GM12878 (cell line): ENCODE measurements around the gene SLC12A5. TPM values are rescaled to one million over a fixed set of nuclear protein-coding genes. Genes with fewer than 3 reads are reported as not detected.
A peak's percentile ranks its signal among the peaks of the same experiment; 100 is the strongest.

Source experiments
- ATAC-seq: fragments of 200-7000 bp; cut with Tn5 transposase; 3 replicates; pipeline ENCODE4 v1.9.1; 2020; ENCODE audit warnings: mild to moderate bottlenecking, moderate library complexity
- BruUV-seq: library from RNA; stranded (reverse); fragments of 400-500 nt; replicated peaks from 2 replicates; lab custom pipeline; 2021; lab: Mats Ljungman, UMichigan
- CTCF ChIA-PET: fragments of 300-600 bp; sonication (Branson Sonifier 250); formaldehyde crosslinking; extraction: SDS; loops from one replicate; lab custom pipeline; 2021; ENCODE audit warnings: inconsistent platforms; lab: Yijun Ruan, JAX
- POLR2A ChIA-PET: fragments of 350-600 bp; formaldehyde crosslinking; extraction: SDS; loops from one replicate; lab custom pipeline; 2021; ENCODE audit warnings: inconsistent platforms; lab: Charles Lee
- RAD21 ChIA-PET: fragments of 300-600 bp; sonication (Branson Sonifier 250); formaldehyde crosslinking; loops from one replicate; lab custom pipeline; 2023; ENCODE audit warnings: antibody characterized with exemption; ENCODE audit not compliant: unreplicated experiment; lab: Charles Lee
- SMC1A ChIA-PET: fragments of 300-600 bp; sonication (Branson Sonifier 250); formaldehyde crosslinking; loops from one replicate; lab custom pipeline; 2023; ENCODE audit not compliant: unreplicated experiment, uncharacterized antibody; lab: Charles Lee
- DNase-seq: peaks from one replicate; pipeline ENCODE4 v3.0.0-alpha.2; 2011; ENCODE audit warnings: low read depth, low spot score
- FAIRE-seq: peaks from 3 replicates; lab custom pipeline; 2011; peaks lifted over from hg19 to GRCh38; lab: Jason Lieb, UNC
- H2AFZ ChIP-seq: 2 replicates; pipeline ENCODE4 v1.6.0; 2011; ENCODE audit warnings: low read depth, low read length, control low read depth; ENCODE audit not compliant: control insufficient read depth
- H3K27ac ChIP-seq: 2 replicates; pipeline ENCODE4 v1.5.1; 2011; ENCODE audit warnings: control low read depth; ENCODE audit not compliant: control insufficient read depth, insufficient read depth
- H3K27me3 ChIP-seq, 2 experiments: replicated peaks in 1 of 2; 2 replicates each; pipeline versions ENCODE4 v1.6.0 to v1.6.1; 2011; ENCODE audit warnings: low read length in 1 of 2; ENCODE audit not compliant: control insufficient read depth in 2 of 2, insufficient read depth in 2 of 2
- H3K36me3 ChIP-seq, 2 experiments: 2 replicates each; pipeline ENCODE4 v1.5.1; 2011; ENCODE audit warnings: low read length in 1 of 2; ENCODE audit not compliant: control insufficient read depth in 2 of 2, insufficient read depth in 2 of 2
- H3K4me1 ChIP-seq: 2 replicates; pipeline ENCODE4 v1.6.1; 2011; ENCODE audit warnings: mild to moderate bottlenecking, low read length, moderate library complexity, mixed read lengths; ENCODE audit not compliant: control insufficient read depth, insufficient read depth
- H3K4me2 ChIP-seq: 2 replicates; pipeline ENCODE4 v1.6.0; 2011; ENCODE audit warnings: control low read depth; ENCODE audit not compliant: control insufficient read depth, insufficient read depth
- H3K4me3 ChIP-seq: fragments of 200-600 bp; sonication (generic); 2 replicates; pipeline ENCODE4 v1.5.1; 2016
- H3K79me2 ChIP-seq: 2 replicates; pipeline ENCODE4 v1.6.0; 2011; ENCODE audit warnings: low read length; ENCODE audit not compliant: control insufficient read depth, insufficient read depth
- H3K9ac ChIP-seq: 2 replicates; pipeline ENCODE4 v1.8.0; 2011; ENCODE audit warnings: low read length, control low read depth, mixed read lengths; ENCODE audit not compliant: control insufficient read depth, insufficient read depth
- H3K9me3 ChIP-seq: replicated peaks from 3 replicates; pipeline ENCODE4 v1.5.1; 2011; ENCODE audit warnings: mild to moderate bottlenecking, low read length; ENCODE audit not compliant: control insufficient read depth, insufficient read depth
- H4K20me1 ChIP-seq: 2 replicates; pipeline ENCODE4 v1.6.0; 2011; ENCODE audit not compliant: control insufficient read depth, insufficient read depth
- ASH2L ChIP-seq: fragments of 300-600, 200-600 bp; sonication (generic); IDR thresholded peaks from 2 replicates; pipeline ENCODE4 v1.6.1; 2017; ENCODE audit warnings: low read depth, mild to moderate bottlenecking, borderline replicate concordance
- BACH1 ChIP-seq: fragments of 450-650 bp; IDR thresholded peaks from 2 replicates; pipeline ENCODE4 v1.6.1; 2017; ENCODE audit warnings: mild to moderate bottlenecking, borderline replicate concordance
- IRF5 ChIP-seq: fragments of 450-650 bp; IDR thresholded peaks from 2 replicates; pipeline ENCODE4 v1.6.1; 2017; ENCODE audit warnings: borderline replicate concordance
- JUNB ChIP-seq: IDR thresholded peaks from 2 replicates; pipeline ENCODE4 v1.6.1; 2016; ENCODE audit warnings: antibody characterized with exemption, mild to moderate bottlenecking
- NFXL1 ChIP-seq: fragments of 450-650 bp; IDR thresholded peaks from 2 replicates; pipeline ENCODE4 v1.6.1; 2017; ENCODE audit warnings: antibody characterized with exemption, mild to moderate bottlenecking, borderline replicate concordance
- NR2C2 ChIP-seq: IDR thresholded peaks from 2 replicates; pipeline ENCODE4 v1.6.1; 2011; ENCODE audit warnings: borderline replicate concordance, low read depth; ENCODE audit not compliant: control insufficient read depth, insufficient read length
- NR2F1 ChIP-seq: fragments of 450-650 bp; conservative IDR thresholded peaks from 2 replicates; pipeline ENCODE4 v1.6.1; 2017; ENCODE audit warnings: mild to moderate bottlenecking
- RB1 ChIP-seq: fragments of 450-650 bp; formaldehyde crosslinking; IDR thresholded peaks from 2 replicates; pipeline ENCODE4 v1.6.1; 2017; ENCODE audit warnings: mild to moderate bottlenecking, borderline replicate concordance
- SMARCA5 ChIP-seq: fragments of 450-650 bp; IDR thresholded peaks from 2 replicates; pipeline ENCODE4 v1.6.1; 2017; ENCODE audit warnings: mild to moderate bottlenecking
- SMC3 ChIP-seq: IDR thresholded peaks from 2 replicates; pipeline ENCODE4 v1.6.1; 2011; ENCODE audit warnings: low read length, improper control_type of control experiment, borderline replicate concordance
- SP1 ChIP-seq: IDR thresholded peaks from one replicate; pipeline ENCODE4 v1.6.1; 2011; ENCODE audit warnings: low read depth, low read length
- SUPT20H ChIP-seq: IDR thresholded peaks from 2 replicates; pipeline ENCODE4 v1.6.1; 2011; ENCODE audit warnings: low read depth, mild to moderate bottlenecking, low read length, moderate library complexity, borderline replicate concordance; ENCODE audit not compliant: control insufficient read depth
- TARDBP ChIP-seq: IDR thresholded peaks from 2 replicates; pipeline ENCODE4 v1.6.1; 2016; ENCODE audit warnings: borderline replicate concordance
- ZBTB11 ChIP-seq: fragments of 450-650 bp; formaldehyde crosslinking; IDR thresholded peaks from 2 replicates; pipeline ENCODE4 v1.5.0; 2022; ENCODE audit warnings: mild to moderate bottlenecking, missing genetic modification characterization
- ZBTB33 ChIP-seq: fragments of 450-650 bp; IDR thresholded peaks from 2 replicates; pipeline ENCODE4 v1.6.1; 2017; ENCODE audit warnings: mild to moderate bottlenecking
- WGBS: methylation state at CpG from one replicate; pipeline ENCODE4 v1.1.6; 2016; ENCODE audit warnings: low lambda C conversion rate; ENCODE audit not compliant: insufficient replicate concordance, insufficient coverage; ENCODE audit errors: missing lambda C conversion rate; 5-methylcytosine and 5-hydroxymethylcytosine counted together
- in situ Hi-C: fragments of 300-500 bp; cut with MboI; formaldehyde crosslinking; loops from 9 replicates; pipeline ENCODE4 v1.14.3; 2018; ENCODE audit warnings: mixed read lengths
- intact Hi-C: fragments of 100-400 bp; cut with micrococcal nuclease; formaldehyde crosslinking; loops from one replicate; pipeline ENCODE4 v1.14.2; 2022; ENCODE audit not compliant: unreplicated experiment
- polyA plus RNA-seq, 11 experiments: library from polyadenylated mRNA; depleted of rRNA in 4 of 11; unstranded in 6 of 11; stranded (reverse) in 5 of 11; fragments of >200 nt; fragmentation: Nextera tagmentation in 4 of 11; fragmentation: Illumina TruSeq in 1 of 11; extraction: Ambion mirVana in 4 of 11; extraction: Trizol in 1 of 11; gene quantifications; 1 replicate in 1 of 11; 2 replicates in 10 of 11; pipeline versions ENCODE4 v1.2.1 to v1.2.3, GENCODE V29; 2011 to 2016; ENCODE audit warnings: inconsistent platforms in 2 of 11, missing spikeins in 2 of 11, low read depth in 1 of 11
- total RNA-seq, 4 experiments: library from RNA; depleted of rRNA in 3 of 4; stranded (reverse); fragments of >200 nt in 3 of 4; fragmentation: Illumina TruSeq in 1 of 4; extraction: Trizol in 1 of 4; gene quantifications; 2 replicates each; pipeline versions ENCODE4 v1.2.1 to v1.2.3, GENCODE V29; 2013 to 2021

The SLC12A5 gene
- total and polyA plus RNA-seq, 10 of the 15 experiments (the other 5 are each of a cell fraction or from before 2014, with no cell fraction given) = 0.26 to 2.7 (median 1.2) TPM

- TF ChIP-seq IRF5 (no peak), NR2C2 (no peak)
Observed at GRCh38 chr20:46013322-46013828, 15.6 kb upstream of the SLC12A5 start (continued).

- H4K20me1 ChIP-seq = no peaks in the 10 kb centered on the region
- POLR2A ChIA-PET = interaction anchor here (0.7 kb wide), 1 partner anchor 105 kb away, joined by 6 read pairs; no protein-coding TSS in a partner anchor
- FAIRE-seq (peak; percentile 57), DNase-seq (no peak), ATAC-seq (peak; percentile 94)
- intact Hi-C loops (loop anchor here (1.0 to 5.0 kb wide), 4 partner anchors 27 to 335 kb away; partner anchors contain the start of gene ZNF335), in situ Hi-C loops (no loop called here)
- no peaks in the 10 kb centered on the region for H3K79me2 ChIP-seq
- no peak overlapping the region; the same call in 1 of the 2 replicates for H2AFZ ChIP-seq
- H3K36me3 ChIP-seq = no peaks in the 10 kb centered on the region
- BruUV-seq = no TSS peak
- SMC1A ChIA-PET = interaction anchor here (0.6 to 2.0 kb wide), 17 partner anchors 12 to 472 kb away, joined by 3 to 12 read pairs (median 4); partner anchors contain the start of gene ZNF335
- peak overlapping the region; percentile 3; the same call in 1 of the 2 replicates for H3K4me2 ChIP-seq
- no peak overlapping the region for H3K9ac ChIP-seq
- RAD21 ChIA-PET = interaction anchor here (0.7 to 6.6 kb wide), 16 partner anchors 9 to 424 kb away, joined by 3 to 66 read pairs (median 4); partner anchors contain the start of gene PCIF1
- H3K27ac ChIP-seq = no peak overlapping the region
- 3% methylated on average over 64 of the region's 67 CpGs for WGBS
- CTCF ChIA-PET = interaction anchor here (0.6 to 11.5 kb wide), 45 partner anchors 8 to 549 kb away, joined by 3 to 190 read pairs (median 5); partner anchors contain the start of gene PCIF1
- peaks cover 10% of the 10 kb centered on the region for H3K4me1 ChIP-seq
- no peaks in the 10 kb centered on the region; the same call in 2 of the 3 replicates for H3K9me3 ChIP-seq
- no peak overlapping the region for H3K4me3 ChIP-seq
- H3K27me3 ChIP-seq = peaks cover 11 to 12% of the 10 kb centered on the region in 2 experiments; a peak in 3 of 4 replicates
- TF ChIP-seq SUPT20H (no peak), SMARCA5 (peak; percentile 74; the same call in 1 of the 2 replicates), RB1 (peak; percentile 32; the same call in 1 of the 2 replicates), JUNB (no peak), ZBTB33 (0 out of 2 replicates have a peak, but pooled peaks have one; percentile 34), TARDBP (no peak), SMC3 (peak; percentile 58), SP1 (no peak), ASH2L (no peak), ZBTB11 (CRISPR knock-in tag) (no peak), NFXL1 (peak; percentile 82; the same call in 1 of the 2 replicates), NR2F1 (peak; percentile 59; the same call in 1 of the 2 replicates), BACH1 (no peak)
Observed at GRCh38 chr20:46013829-46014516, 15.0 kb upstream of the SLC12A5 start.
